Stimulated activated CD4-positive, alpha-beta T cell treated with anti-CD3 and anti-CD28 coated beads, Interleukin-2, amount 100 ng/mL, for 24 hours (primary cell): ENCODE data around the gene ARNT2.
A peak's percentile ranks its signal among the peaks of the same experiment; 100 is the strongest.

Experiments used
- DNase-seq, 2 donors: peaks; one replicate each; pipeline ENCODE4 v3.0.0-alpha.2; 2020

The ARNT2 gene

GRCh38 chr15:80442728-80443403 is 38.7 kb downstream of the ARNT2 start:
- no peak for DNase-seq

GRCh38 chr15:80444680-80445251 is 40.6 kb downstream of the ARNT2 start:
- no peak for DNase-seq

GRCh38 chr15:80445300-80446041 is 41.3 kb downstream of the ARNT2 start:
- no peak for DNase-seq

GRCh38 chr15:80447077-80447476 is 42.9 kb downstream of the ARNT2 start:
- DNase-seq = no peak

- DNase-seq = no peak
Measured at GRCh38 chr15:80449825-80450224, 45.6 kb downstream of the ARNT2 start.

- DNase-seq = no peak
Measured at GRCh38 chr15:80450811-80451321, 46.7 kb downstream of the ARNT2 start.

- DNase-seq = no peak
Measured at GRCh38 chr15:80452166-80452565, 48.0 kb downstream of the ARNT2 start.

GRCh38 chr15:80455051-80455648 is 51.0 kb downstream of the ARNT2 start:
- no peak for DNase-seq

GRCh38 chr15:80455668-80456442 is 51.7 kb downstream of the ARNT2 start:
- peak; percentile 51 to 62 for DNase-seq

GRCh38 chr15:80456517-80457492 is 52.6 kb downstream of the ARNT2 start:
- DNase-seq = no peak

GRCh38 chr15:80457896-80458295 is 53.7 kb downstream of the ARNT2 start:
- DNase-seq = no peak

- DNase-seq = no peak
Measured at GRCh38 chr15:80458580-80458979, 54.4 kb downstream of the ARNT2 start.

GRCh38 chr15:80459380-80459779 is 55.2 kb downstream of the ARNT2 start:
- DNase-seq = no peak

- no peak for DNase-seq
Measured at GRCh38 chr15:80459818-80460217, 55.6 kb downstream of the ARNT2 start.

- no peak for DNase-seq
Measured at GRCh38 chr15:80461356-80462095, 57.3 kb downstream of the ARNT2 start.

GRCh38 chr15:80462111-80462510 is 57.9 kb downstream of the ARNT2 start:
- no peak for DNase-seq

GRCh38 chr15:80462836-80463512 is 58.8 kb downstream of the ARNT2 start:
- DNase-seq = no peak

GRCh38 chr15:80464951-80465625 is 60.9 kb downstream of the ARNT2 start:
- DNase-seq = no peak

GRCh38 chr15:80465626-80466005 is 61.4 kb downstream of the ARNT2 start:
- no peak for DNase-seq

GRCh38 chr15:80466543-80466942 is 62.4 kb downstream of the ARNT2 start:
- no peak for DNase-seq
